OCI-M1 (cell line): Measurements from ENCODE around the gene ST3GAL5.
A peak's percentile ranks its signal among the peaks of the same experiment; 100 is the strongest.

Experiments
- DNase-seq: peaks from one replicate; lab custom pipeline; 2025; lab: John Stamatoyannopoulos, UW

ST3GAL5 gene

GRCh38 chr2:85806358-85807118 lies 82.3 kb downstream of the ST3GAL5 start:
- no peak for DNase-seq

DNA sequence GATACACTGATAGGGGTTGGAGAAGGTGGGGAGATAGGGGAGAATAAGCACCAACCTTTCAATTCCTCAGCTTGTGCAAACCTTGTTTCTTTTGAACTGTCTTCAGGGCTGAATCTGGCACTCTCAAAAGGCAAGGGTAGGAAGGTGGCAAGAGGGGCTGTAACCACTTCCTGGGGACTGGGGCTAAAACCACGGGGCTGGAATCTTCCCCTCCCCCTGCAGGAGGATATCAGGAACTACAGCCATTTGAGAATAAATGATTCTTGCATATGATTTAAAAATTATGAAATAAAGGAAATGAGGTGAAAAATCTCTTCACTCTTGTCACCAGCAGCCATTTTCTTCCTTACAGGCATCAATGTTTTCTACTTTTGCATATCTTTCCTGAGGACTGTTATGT lies 84.2 kb downstream of the ST3GAL5 start:
- peak; percentile 29 for DNase-seq

GRCh38 chr2:85803704-85804425 lies 84.9 kb downstream of the ST3GAL5 start:
- DNase-seq, result no peak

- DNase-seq, result no peak
These were observed 86.3 kb downstream of the ST3GAL5 start for GRCh38 chr2:85802354-85803103.

DNA sequence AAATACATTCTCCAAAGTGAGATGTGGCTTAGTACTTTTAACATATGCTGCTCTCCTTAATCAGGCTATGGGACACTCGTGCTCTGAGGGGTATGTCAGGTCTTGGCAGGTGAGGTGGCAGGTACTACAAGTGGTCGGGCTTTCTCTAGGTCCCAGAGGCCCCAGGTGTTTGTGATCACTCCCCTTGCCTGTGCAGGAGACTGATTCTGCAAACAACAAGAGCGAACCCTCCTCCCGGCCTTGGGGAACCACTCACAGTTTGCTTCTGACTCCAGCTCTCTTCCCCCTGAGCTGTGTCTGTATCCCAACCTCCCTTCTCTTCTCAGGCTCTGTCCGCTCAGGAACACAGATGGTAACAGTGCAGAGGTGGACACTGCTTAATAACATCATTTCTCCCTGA lies 86.9 kb downstream of the ST3GAL5 start:
- DNase-seq, result no peak

GRCh38 chr2:85800586-85800985 lies 88.2 kb downstream of the ST3GAL5 start:
- DNase-seq, result peak; percentile 4

- DNase-seq, result no peak
These were observed 89.4 kb downstream of the ST3GAL5 start for GRCh38 chr2:85799215-85799956.

DNA sequence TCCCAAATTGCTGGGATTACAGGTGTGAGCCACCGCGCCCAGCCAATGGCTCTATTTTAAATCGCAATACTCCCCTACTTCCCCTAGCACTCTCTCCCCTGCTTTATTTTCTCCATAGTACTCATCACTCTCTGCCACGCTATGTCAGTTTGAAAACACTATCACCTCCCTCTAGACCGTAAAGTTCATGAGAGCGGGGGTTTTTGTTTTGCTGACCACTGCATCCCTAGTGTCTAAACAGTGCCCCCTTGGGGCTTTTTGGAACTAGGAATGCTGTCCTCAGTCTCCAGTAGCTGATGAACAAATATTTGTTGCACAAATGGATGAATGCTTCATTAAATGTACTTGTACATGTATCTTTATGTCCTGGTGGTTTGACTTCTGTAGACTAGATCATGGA lies 90.9 kb downstream of the ST3GAL5 start:
- peak; percentile 8 for DNase-seq

GRCh38 chr2:85797263-85797660 lies 91.5 kb downstream of the ST3GAL5 start:
- no peak for DNase-seq

- no peak for DNase-seq
These were observed 92.2 kb downstream of the ST3GAL5 start for GRCh38 chr2:85796341-85797262.

DNA sequence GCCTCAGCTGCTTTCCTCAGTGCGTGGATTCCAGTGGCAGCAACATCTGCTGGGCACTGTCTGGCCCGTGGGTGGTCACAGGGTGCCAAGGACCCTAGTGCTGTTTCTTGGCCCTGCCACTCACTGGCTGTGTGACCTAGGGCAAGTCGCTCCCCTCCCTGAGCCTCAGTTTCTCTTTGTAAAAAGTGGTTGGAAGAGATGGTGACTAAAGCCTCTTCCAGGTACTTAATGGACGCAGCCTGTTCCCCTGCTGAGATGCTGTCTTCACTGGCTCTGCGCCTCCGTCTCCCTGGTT lies 92.8 kb downstream of the ST3GAL5 start:
- DNase-seq, result no peak

DNA sequence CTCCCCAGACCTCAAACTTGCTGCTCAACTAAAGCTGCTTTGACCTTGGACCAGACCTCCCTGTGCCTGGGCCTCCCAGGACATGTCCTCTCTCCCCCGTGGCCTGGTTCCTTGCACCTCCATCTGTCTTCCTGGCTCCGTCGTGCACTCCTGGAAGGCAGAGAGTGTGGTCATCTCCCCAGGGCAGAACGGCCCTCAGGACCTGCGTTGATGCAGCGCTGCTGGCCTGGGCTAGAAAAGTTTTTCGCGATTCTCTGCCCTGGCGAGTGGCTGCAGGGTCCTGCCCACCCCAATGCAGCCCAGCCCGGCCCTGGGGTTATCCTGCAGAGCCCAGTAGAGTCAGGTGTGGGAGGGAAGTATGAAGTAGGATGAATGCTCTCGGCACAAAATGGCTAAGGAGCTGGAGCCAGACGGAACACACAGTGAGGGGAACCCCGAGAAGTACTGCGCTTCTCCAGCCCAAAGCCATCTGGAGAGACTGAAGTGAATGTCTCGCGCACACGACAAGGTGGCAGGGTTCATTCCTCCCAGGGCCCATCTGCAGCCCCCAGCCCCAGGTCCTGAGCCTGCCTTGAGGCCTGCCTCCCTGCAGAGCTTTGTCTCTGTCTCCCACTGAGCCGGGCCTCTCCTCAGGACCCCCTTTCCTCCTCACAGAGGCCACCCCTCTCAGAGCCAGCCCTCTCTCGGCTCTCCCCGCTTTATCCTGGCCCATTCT lies 93.3 kb downstream of the ST3GAL5 start:
- DNase-seq, result no peak

- DNase-seq, result no peak
These were observed 94.2 kb downstream of the ST3GAL5 start for GRCh38 chr2:85794491-85795121.

GRCh38 chr2:85794038-85794441 lies 94.8 kb downstream of the ST3GAL5 start:
- no peak for DNase-seq

- DNase-seq, result no peak
These were observed 95.2 kb downstream of the ST3GAL5 start for GRCh38 chr2:85793584-85793983.

- DNase-seq, result no peak
These were observed 95.9 kb downstream of the ST3GAL5 start for GRCh38 chr2:85792783-85793441.

DNA sequence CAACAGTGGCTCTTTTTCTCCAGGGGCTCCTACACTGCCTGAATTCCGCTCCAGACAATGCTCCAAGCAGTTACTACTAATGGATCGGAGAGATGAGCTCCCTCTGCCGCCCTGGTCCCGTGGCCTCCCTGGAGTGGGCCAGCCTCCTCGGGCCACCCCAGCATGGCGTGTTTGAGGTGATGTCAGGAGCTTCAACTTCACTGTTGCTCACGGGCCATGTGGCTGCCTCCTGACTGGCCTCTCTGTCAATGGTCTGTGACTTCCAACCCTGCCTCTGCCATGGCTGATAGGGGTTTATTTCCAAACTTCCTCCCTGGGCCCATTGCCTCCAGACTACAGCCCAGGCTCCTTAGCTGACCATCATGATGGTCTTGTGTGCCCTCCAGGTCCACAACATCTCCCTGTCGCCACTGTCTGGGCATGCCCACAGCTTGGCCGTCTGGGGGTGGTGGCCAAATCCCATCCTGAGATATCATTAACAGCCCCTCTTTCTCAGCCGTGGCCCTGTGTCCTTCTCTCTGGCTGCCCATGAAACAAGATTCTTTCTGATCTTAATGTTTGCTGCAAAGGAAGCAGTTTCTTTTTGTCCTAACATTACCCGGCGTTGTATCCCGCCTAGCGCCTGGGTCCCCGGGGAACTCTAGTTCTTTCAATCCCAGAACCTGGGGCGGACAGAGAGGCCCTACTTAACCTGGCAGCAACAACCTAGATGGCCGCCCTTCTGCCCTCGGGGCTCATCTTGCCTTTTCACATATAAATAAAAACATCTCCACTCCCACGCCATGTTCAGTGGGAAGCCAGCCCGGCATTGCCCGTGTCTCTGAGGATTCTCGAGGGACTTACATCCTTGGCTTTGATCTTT lies 96.9 kb downstream of the ST3GAL5 start:
- DNase-seq, result no peak

GRCh38 chr2:85790499-85791188 lies 98.1 kb downstream of the ST3GAL5 start:
- no peak for DNase-seq
